Prostate gland (tissue), 2 donors: ENCODE results near the gene ZNF70.

Experiments
- CTCF ChIP-seq, 4 experiments: fragments of 200-600 bp in 2 of 4; fragments of 450-650 bp in 2 of 4; sonication (generic) in 2 of 4; IDR thresholded peaks; 1 replicate in 3 of 4; 2 replicates in 1 of 4; pipeline ENCODE4 v1.5.1; 2016 to 2019; ENCODE audit warnings: antibody characterized with exemption in 4 of 4, mild to moderate bottlenecking in 2 of 4, moderate library complexity in 2 of 4
- POLR2A ChIP-seq: fragments of 450-650 bp; IDR thresholded peaks from one replicate; pipeline ENCODE4 v1.6.1; 2016; ENCODE audit warnings: antibody characterized with exemption, mild to moderate bottlenecking

GRCh38 chr22:23722160-23722559 is 28.8 kb downstream of the ZNF70 start:
- no peak for TF ChIP-seq CTCF (IDR thresholded peaks at IDR 0.05)
- TF ChIP-seq POLR2A = no peak
